HG03060 (cell line): ENCODE data around the gene TOR2A.
"Not testable (repeated sequence)": the region's sequence is repeated elsewhere in the genome, so short reads cannot be mapped to it uniquely, and the experiment has no call there.

Source experiments
- ATAC-seq: cut with Tn5 transposase; IDR thresholded peaks from one replicate; pipeline ENCODE4 v1.9.1; 2021; ENCODE audit warnings: low read depth, moderate number of reproducible peaks; ENCODE audit not compliant: unreplicated experiment

The TOR2A gene

DNA sequence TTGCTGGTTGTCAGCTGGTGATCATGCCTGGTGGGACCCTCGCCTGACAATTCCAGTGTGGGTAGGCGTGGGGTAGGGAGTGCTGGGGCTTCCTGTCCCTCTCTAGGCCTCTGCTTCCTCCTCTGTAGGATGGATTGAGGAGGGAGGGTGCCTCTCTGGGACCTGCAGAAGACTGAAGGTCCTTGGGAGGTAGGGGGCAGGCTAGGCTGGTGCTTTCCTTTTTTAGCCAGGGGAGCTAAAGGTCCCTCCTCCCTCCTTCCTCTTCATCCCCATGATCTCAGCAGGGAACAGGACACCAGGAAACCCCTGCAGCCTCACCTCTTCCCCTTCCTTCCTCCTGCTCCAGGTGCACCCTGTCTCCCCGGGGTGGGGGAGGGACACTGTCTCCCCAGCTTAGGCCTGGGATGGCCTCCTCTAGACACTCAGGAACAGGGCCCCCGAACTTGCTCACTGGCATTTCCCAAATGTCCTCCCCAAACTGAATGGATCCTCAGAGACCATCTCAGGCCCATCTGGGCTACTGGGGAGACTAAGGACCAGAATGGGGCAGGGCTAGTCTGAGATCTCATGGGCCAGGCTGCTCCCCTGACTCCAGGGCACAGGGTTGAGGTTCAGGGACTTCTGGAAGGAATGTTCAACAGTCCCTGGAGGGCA, 35.0 kb upstream of the TOR2A start:
- ATAC-seq, result no peak

DNA sequence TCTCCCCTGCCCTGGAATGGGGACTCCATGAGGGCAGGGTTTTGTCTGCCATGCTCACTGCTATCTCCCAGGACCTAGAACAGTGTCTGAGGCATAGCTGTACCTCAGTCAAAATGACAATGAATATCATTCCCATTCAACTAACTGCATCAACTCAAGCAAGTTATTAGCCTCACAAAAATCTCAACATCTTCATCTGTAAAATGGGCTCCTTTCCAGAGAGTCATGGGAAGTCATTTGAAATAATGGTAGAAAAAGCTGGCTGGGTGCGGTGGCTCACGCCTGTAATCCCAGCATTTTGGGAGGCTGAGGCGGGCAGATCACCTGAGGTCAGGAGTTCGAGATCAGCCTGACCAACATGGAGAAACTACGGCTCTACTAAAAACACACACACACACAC, 34.0 kb upstream of the TOR2A start:
- no peak for ATAC-seq

DNA sequence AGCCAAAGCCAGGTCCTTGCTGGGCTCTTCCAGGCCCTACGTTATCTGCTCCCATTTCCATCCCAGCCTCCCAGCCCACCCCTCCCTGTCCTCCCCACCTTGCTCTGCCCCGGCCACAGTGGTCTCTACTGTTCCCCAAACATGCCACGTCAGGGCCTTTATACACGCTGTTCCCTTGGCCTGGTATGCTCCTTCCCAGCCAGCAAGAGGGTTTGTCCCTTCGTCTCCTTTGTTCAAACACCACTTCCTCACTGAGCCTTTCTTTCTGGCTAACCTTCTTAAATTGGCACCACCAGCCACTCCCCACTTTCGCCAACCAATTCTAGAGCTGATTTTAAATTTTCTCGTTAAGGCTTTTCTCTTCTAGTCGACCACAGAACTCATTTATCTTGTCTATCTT, 33.6 kb upstream of the TOR2A start:
- no peak for ATAC-seq

DNA sequence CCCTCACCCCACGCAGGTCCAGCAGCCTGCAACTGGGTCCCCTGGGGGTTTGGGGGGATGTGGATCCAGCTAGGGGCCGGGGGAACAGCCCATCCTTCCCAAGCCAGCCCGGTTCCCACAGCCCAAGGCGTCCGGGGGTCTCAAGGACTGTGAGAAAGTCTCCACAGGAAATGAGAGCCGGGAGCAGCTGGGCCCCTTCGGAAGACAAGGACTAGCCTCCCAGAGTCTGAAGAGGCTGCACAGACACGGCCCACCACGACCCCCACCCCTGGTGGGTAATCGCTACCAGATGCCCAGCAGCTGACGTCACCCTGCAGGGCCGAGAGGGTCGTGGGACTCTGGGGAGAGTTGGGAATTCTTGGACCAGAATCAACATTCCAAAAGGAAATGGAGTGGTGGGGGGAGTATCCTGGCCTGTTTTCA, 32.8 kb upstream of the TOR2A start:
- no peak for ATAC-seq

DNA sequence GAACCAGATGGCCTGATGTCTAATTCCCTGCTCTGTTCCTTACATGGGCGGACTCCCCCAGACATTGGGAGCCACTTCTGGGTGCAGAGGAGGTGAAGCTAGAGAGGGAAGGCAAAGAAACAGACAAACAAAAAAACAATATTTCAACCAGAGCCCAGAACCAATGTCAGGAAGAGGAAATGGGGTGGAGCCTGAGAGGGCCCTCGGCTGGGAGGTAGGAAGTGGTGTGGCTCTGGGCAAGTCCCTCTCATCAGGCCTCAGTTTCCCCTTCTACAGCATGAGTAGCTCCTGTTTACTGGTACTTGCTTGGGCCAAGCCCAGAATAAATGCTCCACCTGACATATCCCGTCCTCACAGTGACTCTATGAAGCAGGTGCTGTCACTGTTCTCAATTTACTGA, 32.3 kb upstream of the TOR2A start:
- ATAC-seq, result no peak

DNA sequence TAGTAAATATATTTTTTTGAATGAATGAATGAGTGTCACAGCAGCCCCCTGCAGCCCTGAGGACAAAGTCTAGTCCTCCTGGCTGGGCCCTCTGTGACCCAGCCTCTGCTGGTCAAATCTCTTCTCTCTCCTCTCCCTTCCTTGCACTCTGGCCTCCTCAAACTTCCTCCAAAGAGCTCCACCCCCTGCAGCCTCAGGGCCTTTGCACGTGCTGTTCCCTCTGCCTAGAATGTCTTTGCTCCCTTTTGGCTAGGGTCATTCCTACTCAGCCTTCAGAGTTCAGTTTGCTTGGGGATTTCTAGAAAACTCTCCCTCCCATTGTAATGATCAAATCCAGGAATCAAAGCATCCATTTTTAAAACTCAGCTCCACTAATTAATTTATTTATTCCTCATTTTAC, 30.3 kb upstream of the TOR2A start:
- no peak for ATAC-seq

DNA sequence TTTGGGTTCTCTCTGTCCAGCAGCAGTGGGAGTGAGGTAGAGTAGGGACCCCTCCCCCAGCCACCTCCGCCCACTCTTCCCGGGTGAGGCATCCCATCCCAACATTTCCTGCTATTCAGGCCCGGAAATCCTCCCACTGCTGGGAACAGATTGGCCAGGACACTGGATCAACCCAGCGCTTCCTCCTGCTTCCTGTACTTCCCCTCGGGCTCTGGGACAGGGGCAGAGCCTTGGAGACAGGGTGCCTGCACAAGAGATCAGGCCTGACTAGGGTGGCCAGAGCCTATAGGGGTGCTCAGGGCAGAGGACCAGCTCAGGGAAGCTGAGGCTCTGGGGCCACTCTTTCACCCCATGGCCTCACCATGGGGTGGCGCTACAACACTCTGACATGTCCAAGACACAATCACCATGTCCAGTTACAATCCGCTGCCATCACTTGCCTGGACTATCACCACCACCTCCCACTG, 28.9 kb upstream of the TOR2A start:
- ATAC-seq, result no peak

DNA sequence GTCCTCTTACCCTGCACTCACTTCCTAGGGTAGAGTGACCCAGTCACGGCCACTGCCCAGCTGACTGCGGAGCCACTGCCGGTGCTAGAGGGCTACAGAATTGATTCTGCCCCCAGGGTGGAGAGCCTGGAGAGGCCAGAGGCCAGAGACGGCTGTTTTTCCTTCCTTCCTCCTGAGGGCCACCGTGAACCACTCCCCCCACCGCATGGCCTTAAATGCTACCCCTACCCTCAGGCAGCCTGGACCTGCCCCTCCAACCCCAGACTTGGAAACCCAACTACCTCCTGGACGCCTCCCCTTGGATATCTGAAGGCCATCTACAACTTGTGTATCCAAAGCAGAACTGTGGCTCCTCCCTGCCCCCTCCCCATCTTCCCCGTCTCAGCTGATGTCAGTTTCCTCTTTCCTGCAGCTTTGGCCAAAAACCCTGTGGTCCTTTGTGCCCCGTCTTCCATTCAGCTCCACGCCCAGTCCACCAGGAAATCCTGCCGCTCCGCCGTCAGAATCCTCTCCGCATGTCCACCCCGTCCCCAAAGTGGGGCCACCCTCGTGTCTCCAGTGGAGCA, 27.1 kb upstream of the TOR2A start:
- no peak for ATAC-seq

DNA sequence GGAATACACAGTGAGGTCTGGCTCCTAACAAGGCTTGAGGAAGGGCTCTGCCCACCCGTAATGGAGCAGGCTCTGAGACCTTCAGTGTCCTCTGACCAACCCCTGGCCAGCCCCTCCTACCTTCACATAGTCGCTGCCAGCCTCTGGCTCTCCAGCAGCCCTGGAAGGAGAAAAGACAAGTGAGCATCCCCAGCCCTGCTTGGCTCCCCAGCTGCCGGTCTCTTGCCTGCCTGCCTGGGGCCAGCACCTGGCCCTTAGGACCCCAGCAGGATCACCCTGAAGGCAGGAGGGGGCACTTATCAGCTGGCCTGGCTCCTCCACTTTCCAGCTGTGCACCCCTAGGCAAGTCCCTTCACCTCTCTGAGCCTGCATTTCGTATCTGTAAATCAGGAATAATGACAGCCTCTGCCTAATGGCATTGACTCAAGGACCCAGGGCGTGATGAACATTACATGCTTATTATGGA, 26.4 kb upstream of the TOR2A start:
- ATAC-seq, result no peak

DNA sequence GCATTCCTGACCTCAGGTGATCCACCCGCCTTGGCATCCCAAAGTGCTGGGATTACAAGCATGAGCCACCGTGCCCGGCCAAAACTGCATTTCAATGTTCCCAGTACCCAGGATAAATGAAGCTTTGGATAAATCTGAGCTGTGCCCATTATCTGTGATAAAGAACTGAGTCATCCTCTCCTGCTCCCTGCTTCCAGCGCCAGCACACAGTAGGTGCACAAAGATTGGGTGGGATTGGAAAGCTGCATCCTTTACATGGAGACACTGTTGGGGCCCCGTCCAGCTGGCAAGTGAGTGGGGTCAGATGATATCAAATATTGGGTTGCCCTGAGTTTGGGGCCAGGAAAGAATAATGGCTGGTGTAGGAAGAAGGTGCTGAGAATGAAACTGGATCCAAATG, 26.0 kb upstream of the TOR2A start:
- no peak for ATAC-seq

DNA sequence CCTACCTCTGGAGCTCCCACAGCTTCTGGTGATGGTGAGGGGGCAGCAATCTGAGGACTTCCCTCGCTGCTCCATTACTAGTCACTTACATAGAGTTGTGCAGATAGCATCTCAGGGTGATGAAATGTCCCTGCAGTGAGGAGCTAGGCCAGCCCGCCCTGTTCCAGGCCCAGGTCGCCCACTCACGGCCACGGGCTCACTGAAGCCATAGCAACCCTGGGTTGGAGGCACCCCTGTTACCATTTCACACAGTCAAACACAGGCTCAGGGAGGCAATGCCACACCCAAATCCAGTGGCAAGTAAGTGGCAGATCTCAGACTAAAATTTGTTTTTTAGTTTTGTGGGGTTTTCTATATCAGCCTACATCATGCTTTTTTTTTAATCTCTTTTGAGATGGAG, 23.7 kb upstream of the TOR2A start:
- ATAC-seq, result no peak

DNA sequence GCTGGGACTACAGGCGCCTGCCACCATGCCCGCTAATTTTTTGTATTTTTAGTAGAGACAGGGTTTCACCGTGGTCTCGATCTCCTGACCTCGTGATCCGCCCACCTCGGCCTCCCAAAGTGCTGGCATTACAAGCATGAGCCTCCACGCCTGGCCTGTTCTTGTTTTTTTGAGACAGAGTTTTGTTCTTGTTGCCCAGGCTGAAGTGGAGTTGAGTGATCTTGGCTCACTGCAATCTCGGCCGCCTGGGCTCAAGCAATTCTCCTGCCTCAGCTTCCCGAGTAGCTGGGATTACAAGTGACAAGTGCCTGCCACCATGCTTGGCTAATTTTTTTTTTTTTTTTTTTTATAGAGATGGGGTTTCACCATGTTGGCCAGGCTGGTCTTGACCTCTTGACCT, 21.7 kb upstream of the TOR2A start:
- not testable (repeated sequence) for ATAC-seq

DNA sequence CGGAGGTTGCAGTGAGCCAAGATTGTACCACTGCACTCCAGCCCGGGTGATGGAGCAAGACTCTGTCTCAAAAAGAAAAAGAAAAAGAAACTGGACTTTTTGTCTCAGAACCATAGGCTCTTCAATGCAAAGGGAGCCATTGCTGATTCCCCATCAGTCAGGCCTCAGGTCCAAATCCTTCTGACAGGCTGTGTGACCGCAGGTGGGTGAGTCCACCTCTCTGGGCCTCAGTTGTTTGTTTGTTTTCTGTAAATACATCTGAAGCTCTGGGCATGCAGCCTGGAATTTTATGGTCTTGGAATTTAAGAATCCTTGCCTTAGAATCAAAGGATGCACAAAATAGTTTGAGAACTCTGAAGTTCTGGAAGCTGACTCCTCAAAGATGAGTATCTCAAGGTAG, 21.1 kb upstream of the TOR2A start:
- no peak for ATAC-seq

DNA sequence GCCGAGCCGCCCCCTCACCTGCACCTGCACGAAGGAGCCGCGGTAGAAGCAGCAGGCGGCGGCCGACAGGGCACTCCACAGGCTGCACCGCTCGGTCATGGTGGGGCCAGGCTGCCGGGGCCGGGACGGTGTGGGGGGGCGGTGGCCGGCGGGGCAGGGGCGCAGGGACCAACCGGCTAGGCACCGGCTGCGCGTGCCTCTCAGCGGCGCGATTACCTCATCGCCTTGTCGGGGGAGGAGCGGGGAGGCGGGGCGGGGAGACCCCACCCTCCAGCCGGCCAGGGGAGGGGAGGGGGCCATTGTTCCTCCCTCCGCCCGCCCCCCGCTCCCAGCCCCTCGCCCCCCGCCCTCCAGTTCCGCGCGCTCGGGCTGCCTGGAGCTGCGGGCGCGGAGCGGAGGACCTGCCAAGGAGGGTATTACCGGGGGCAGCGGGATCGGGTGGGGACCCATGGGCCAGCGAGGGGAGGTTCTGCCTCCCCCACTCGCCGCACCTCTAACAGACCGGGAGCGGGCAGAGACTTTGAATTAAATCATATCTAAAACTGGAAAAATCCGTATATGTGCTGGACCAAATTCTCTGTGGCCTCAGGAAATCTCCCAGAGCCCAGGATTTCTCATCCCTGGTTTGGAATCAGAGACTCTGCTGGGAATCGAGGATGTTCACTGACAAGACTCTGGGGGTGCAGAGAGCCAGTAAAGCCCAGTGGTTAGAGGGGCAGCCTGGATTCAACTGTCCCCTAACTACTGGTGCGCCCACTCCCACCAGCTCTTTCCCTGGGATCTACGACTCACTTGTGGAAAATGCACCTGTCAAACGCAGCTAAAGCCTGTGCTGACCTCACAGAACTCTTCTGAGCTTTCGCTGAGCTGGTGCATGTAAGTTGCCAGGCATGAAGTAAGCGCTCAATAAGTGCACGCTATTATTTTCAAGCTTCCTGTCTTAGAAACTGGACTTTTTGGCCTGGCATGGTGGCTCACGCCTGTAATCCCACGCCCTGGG, 20.3 kb upstream of the TOR2A start:
- no peak for ATAC-seq

DNA sequence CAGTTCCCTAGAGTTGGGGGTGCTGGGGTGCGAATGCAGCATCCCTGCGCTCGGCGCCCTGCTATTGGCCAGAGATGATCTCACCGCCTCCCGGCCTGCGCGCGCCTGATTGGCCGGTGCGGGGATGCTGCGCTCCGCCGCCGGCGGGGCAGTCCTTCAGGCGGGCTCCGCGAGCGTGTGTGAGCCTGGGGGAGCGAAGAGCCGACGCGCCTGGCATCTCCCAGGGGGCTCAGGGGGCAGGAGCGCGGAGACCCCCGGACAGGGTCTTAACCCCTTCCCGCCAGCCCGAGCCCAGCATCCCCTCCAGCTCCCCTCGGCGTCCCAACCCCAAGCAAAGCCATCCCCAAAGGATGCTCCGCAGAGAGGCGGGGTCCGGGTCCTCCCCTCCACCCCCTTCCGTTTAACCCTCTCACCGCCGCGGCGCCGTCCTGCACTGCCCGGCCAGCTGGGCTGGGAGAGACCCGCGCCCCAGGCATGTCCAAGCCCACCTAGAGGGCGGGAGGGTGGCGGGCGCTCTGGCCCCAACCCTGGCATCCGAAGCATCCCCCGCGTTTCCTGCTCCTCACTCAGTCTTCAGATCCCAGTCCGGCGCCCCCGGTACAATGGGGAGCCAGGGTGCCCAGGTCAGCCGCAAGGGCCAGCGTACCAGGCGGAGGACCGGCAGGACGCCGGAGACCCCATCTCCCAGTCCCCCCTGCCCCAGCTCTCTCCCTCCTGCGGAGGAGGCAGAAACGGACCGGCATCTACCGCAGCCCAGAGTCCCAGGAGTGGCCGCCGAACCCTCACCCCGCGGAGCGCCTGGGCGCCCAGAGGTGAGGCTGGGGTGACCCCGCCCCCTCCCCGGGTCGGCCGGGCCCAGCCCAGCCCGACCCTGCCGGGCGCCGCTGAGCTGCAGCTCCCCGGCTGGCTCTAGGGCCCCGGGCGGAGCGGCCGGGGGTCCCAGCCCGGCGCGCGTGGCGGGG, 19.3 kb upstream of the TOR2A start:
- no peak for ATAC-seq

DNA sequence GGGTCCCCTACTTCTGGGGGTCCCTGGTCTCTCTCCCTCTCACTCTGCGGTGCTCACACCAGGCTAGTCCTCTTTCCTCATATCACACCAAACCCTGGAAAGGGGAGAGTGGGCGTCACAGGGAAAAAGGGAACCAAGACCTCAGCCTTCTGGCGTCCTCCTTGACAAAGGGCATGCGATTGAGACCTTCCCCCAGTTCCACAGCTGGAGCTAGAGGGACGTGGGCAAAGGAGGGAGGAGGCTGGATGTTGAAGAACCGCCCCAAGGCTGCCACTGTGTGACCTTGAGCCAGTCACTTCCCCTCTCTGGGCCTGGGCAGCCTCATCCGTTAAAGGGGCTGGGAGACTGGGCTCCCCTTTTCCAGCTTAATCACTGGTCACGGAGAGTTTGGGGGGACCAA, 18.5 kb upstream of the TOR2A start:
- no peak for ATAC-seq

DNA sequence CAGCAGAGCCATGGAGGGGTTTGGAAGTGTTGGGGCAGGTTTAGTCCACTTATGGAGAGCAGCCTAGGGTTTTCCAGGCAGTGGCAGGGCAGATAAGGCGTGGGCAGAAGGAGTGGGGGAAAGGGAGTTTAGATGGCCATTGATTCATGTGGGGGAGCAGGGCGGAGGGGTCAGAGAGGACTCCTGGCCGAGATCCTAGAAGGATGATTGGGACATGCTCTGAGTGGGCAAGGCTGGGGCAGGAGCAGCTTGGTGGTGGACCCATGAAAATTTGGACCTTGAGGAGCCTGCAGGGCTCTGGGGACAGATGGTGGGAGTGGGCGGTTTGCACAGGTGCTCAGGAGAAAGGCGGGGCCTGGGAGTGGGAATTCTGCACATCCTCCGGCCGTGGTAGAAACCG, 18.1 kb upstream of the TOR2A start:
- no peak for ATAC-seq

DNA sequence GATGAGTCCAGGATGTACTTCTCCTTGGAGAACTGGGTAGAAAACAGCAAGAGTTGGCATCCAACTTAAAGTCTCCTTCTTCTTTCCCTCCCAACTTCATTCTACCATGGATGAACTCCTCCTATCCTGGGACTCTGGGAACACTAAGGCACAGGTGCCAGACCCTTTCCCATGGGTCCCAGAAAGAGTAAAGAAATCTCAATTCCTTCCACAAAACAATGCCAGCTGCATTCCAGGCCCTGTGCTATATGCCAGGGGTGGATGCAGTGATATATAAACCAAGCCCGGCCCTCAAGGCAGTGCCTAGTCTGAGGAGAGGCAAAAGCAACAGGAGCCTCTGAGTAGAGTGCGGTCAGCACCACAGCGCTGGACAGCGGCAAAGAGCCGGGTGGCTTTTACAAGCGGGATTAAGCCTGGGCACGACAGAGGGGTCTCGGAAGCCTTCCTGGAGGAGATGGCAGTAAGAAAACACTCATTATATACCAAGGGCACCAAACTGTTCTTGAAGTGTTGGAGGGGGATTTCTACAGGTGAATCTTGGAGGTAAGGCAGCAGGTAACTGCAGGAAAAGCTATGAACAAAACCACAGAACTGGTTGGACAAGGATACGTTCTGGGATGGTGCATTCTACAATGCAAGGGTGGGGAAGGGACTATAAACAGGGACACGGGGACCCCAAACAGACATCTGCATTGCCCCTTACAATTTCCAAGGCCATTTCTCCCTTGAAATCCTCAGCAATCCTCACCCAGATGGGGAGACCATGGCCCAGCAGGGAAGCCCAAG, 16.4 kb upstream of the TOR2A start:
- no peak for ATAC-seq

DNA sequence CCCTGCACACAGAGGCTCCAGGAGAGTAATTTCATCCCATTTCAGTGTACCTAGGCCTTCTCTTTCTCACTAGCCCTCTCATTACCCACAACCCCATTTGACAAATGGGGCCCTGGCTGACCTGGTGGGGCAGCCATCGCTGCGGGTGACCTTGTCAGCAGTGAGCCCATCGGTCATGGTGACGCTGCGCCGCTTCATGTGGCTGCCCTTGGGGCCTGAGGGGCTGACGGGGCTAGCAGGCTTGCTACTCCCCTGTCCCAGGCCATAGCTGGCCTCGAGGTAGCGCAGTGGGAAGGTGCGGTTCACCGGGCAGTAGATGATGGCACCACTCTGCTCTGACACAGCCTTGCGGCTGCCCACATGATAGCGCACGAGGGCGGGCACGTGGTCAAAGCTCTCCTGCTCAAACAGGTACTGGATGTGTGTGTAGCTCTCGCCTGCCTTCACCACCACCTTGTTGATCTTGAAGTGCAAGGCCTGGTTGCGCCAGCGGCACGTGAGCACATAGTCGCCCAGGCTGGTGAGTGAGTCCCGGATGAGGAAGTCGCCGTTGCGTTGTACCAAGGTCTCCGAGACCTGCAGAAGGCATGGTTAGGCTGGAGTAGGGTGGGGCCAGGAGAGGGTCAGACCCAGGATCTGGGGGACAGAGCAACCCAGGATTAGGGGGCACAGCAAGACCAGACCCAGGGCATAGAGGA, 14.1 kb upstream of the TOR2A start:
- ATAC-seq, result no peak
